ENCODE results near the gene F10.

Gene F10

DNA sequence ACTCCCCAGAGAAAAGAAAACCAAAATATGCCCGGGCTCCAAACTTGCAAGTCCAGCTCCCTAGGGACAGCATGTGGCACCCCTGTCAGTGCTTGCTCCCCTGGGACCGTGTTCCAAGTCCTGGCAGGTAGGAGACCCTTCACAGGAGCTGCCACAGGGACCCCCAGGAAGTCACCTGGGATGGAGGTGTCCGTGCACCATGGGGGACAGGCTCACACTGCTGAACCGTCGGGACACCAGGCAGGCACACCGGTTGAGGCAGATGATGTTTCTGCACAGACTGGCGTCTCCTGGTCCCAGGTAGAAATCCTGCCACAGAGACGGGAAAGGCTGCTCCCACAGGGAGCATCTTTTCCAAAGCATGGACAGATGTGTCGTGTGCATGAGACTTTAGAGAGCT lies 24.2 kb downstream of the F10 start:
- Mint-ChIP-seq H3K9me3 (no peaks in the 10 kb centered on the region), H3K4me3 (no peak overlapping the region)

GRCh38 chr13:113147206-113147605 lies 24.6 kb downstream of the F10 start:
- peaks cover 9% of the 10 kb centered on the region for H3K4me1 Mint-ChIP-seq
- H3K4me3 Mint-ChIP-seq = no peak overlapping the region

More for the DNA sequence above, 24.2 kb downstream of the F10 start:
- H3K4me1 Mint-ChIP-seq = peaks cover 7% of the 10 kb centered on the region
- H3K27me3 Mint-ChIP-seq (ENCODE audit: low read depth) = no peaks in the 10 kb centered on the region
- peak overlapping the region in 1 of 3 experiments; percentile 48 for H3K27ac Mint-ChIP-seq
- H3K36me3 Mint-ChIP-seq (ENCODE audit: low read depth) = no peaks in the 10 kb centered on the region
- TF ChIP-seq, protein P1, sequence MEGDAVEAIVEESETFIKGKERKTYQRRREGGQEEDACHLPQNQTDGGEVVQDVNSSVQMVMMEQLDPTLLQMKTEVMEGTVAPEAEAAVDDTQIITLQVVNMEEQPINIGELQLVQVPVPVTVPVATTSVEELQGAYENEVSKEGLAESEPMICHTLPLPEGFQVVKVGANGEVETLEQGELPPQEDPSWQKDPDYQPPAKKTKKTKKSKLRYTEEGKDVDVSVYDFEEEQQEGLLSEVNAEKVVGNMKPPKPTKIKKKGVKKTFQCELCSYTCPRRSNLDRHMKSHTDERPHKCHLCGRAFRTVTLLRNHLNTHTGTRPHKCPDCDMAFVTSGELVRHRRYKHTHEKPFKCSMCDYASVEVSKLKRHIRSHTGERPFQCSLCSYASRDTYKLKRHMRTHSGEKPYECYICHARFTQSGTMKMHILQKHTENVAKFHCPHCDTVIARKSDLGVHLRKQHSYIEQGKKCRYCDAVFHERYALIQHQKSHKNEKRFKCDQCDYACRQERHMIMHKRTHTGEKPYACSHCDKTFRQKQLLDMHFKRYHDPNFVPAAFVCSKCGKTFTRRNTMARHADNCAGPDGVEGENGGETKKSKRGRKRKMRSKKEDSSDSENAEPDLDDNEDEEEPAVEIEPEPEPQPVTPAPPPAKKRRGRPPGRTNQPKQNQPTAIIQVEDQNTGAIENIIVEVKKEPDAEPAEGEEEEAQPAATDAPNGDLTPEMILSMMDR (IDR thresholded peaks at IDR 0.05; ENCODE audit: unreplicated experiment in 3 of 3) = no peak

GRCh38 chr13:113148407-113148806 lies 25.8 kb downstream of the F10 start:
- no peaks in the 10 kb centered on the region for H3K36me3 Mint-ChIP-seq (ENCODE audit: low read depth)
- H3K4me3 Mint-ChIP-seq = no peak overlapping the region
- peaks cover 10% of the 10 kb centered on the region for H3K27me3 Mint-ChIP-seq (ENCODE audit: low read depth)
- TF ChIP-seq, protein P1 (IDR thresholded peaks at IDR 0.05; ENCODE audit: unreplicated experiment in 3 of 3) = no peak
- peaks cover 17% of the 10 kb centered on the region for H3K4me1 Mint-ChIP-seq
- H3K9me3 Mint-ChIP-seq = no peaks in the 10 kb centered on the region
- no peak overlapping the region for H3K27ac Mint-ChIP-seq

More at GRCh38 chr13:113147206-113147605, 24.6 kb downstream of the F10 start:
- peaks cover 2% of the 10 kb centered on the region for H3K27me3 Mint-ChIP-seq (ENCODE audit: low read depth)
- peak overlapping the region in 1 of 3 experiments; percentile 48 for H3K27ac Mint-ChIP-seq
- H3K9me3 Mint-ChIP-seq = no peaks in the 10 kb centered on the region
- TF ChIP-seq, protein P1 (IDR thresholded peaks at IDR 0.05; ENCODE audit: unreplicated experiment in 3 of 3) = no peak
- H3K36me3 Mint-ChIP-seq (ENCODE audit: low read depth) = no peaks in the 10 kb centered on the region

DNA sequence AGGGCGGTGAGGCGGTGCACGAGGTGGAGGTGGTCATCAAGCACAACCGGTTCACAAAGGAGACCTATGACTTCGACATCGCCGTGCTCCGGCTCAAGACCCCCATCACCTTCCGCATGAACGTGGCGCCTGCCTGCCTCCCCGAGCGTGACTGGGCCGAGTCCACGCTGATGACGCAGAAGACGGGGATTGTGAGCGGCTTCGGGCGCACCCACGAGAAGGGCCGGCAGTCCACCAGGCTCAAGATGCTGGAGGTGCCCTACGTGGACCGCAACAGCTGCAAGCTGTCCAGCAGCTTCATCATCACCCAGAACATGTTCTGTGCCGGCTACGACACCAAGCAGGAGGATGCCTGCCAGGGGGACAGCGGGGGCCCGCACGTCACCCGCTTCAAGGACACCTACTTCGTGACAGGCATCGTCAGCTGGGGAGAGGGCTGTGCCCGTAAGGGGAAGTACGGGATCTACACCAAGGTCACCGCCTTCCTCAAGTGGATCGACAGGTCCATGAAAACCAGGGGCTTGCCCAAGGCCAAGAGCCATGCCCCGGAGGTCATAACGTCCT lies 26.4 kb downstream of the F10 start:
- H3K27ac Mint-ChIP-seq = no peak overlapping the region
- peaks cover 17% of the 10 kb centered on the region for H3K4me1 Mint-ChIP-seq
- H3K9me3 Mint-ChIP-seq = no peaks in the 10 kb centered on the region
- peaks cover 12% of the 10 kb centered on the region for H3K27me3 Mint-ChIP-seq (ENCODE audit: low read depth)
- H3K4me3 Mint-ChIP-seq = no peak overlapping the region
- no peaks in the 10 kb centered on the region for H3K36me3 Mint-ChIP-seq (ENCODE audit: low read depth)
- TF ChIP-seq, protein P1 (IDR thresholded peaks at IDR 0.05; ENCODE audit: unreplicated experiment in 3 of 3) = no peak

GRCh38 chr13:113149711-113150549 lies 27.3 kb downstream of the F10 start:
- Mint-ChIP-seq H3K4me1 (peaks cover 21% of the 10 kb centered on the region), H3K27me3 (ENCODE audit: low read depth) (peaks cover 12% of the 10 kb centered on the region), H3K27ac (peak overlapping the region in 2 of 3 experiments; percentile 22 to 49), H3K4me3 (no peak overlapping the region), H3K36me3 (ENCODE audit: low read depth) (no peaks in the 10 kb centered on the region), H3K9me3 (no peaks in the 10 kb centered on the region)
- TF ChIP-seq, protein P1 (IDR thresholded peaks at IDR 0.05; ENCODE audit: unreplicated experiment in 3 of 3) = no peak
